ENCODE results near the gene MFAP4.
A peak's percentile ranks its signal among the peaks of the same experiment; 100 is the strongest.

MFAP4 gene

GRCh38 chr17:19380481-19381301 is 6.3 kb downstream of the MFAP4 start:
- no peaks in the 10 kb centered on the region for H4K20me1 ChIP-seq (ENCODE audit: insufficient read depth, low read length)
- H3K36me3 ChIP-seq (replicated peaks; ENCODE audit: low read depth, low read length): no peaks in the 10 kb centered on the region
- no peaks in the 10 kb centered on the region for H3K27me3 ChIP-seq (ENCODE audit: low read depth, low read length)
- no peaks in the 10 kb centered on the region for H3K4me1 ChIP-seq (ENCODE audit: low read length)
- no peak overlapping the region for H3K4me2 ChIP-seq (ENCODE audit: low read length)
- no peaks in the 10 kb centered on the region for H3K79me2 ChIP-seq (ENCODE audit: low read length)
- TF ChIP-seq CTCF (IDR thresholded peaks at IDR 0.05; ENCODE audit: low read depth, low read length) (no peak), EZH2phosphoT487 (IDR thresholded peaks at IDR 0.05; ENCODE audit: low read depth) (no peak)
- no peak overlapping the region for H3K4me3 ChIP-seq (ENCODE audit: low read length)
- H3K9ac ChIP-seq (ENCODE audit: low read length): no peak overlapping the region
- no peak overlapping the region for H2AFZ ChIP-seq (ENCODE audit: low read depth, low read length)
- no peaks in the 10 kb centered on the region for H3K9me3 ChIP-seq (ENCODE audit: insufficient read depth, low read length)
- H3K27ac ChIP-seq (ENCODE audit: low read length): no peak overlapping the region

GRCh38 chr17:19379361-19380065 is 7.5 kb downstream of the MFAP4 start:
- Histone ChIP-seq H3K9ac (ENCODE audit: low read length) (no peak overlapping the region), H3K27ac (ENCODE audit: low read length) (no peak overlapping the region)

GRCh38 chr17:19378416-19379360 is 8.3 kb downstream of the MFAP4 start, which contains the start of gene MAPK7:
MAPK7 (plus strand) TSS chr17:19378498; CDS start chr17:19378901, 403 bp downstream.
- H3K27ac ChIP-seq (ENCODE audit: low read length): peak within 1 kb of the TSS; percentile 76
- H3K79me2 ChIP-seq (ENCODE audit: low read length): no peaks in the 10 kb centered on the region
- no peaks in the 10 kb centered on the region for H4K20me1 ChIP-seq (ENCODE audit: insufficient read depth, low read length)
- TF ChIP-seq CTCF (IDR thresholded peaks at IDR 0.05; ENCODE audit: low read depth, low read length) (no peak), EZH2phosphoT487 (IDR thresholded peaks at IDR 0.05; ENCODE audit: low read depth) (no peak)
- no peaks in the 10 kb centered on the region for H3K4me1 ChIP-seq (ENCODE audit: low read length)
- peak within 1 kb of the TSS; percentile 85 for H3K4me3 ChIP-seq (ENCODE audit: low read length)
- no peaks in the 10 kb centered on the region for H3K36me3 ChIP-seq (replicated peaks; ENCODE audit: low read depth, low read length)
- H2AFZ ChIP-seq (ENCODE audit: low read depth, low read length): 0 out of 2 replicates have a peak within 1 kb of the TSS, but pooled peaks have one; percentile 65
- peak within 1 kb of the TSS; percentile 76 for H3K4me2 ChIP-seq (ENCODE audit: low read length)
- H3K27me3 ChIP-seq (ENCODE audit: low read depth, low read length): no peaks in the 10 kb centered on the region
- H3K9me3 ChIP-seq (ENCODE audit: insufficient read depth, low read length): no peaks in the 10 kb centered on the region
- H3K9ac ChIP-seq (ENCODE audit: low read length): peak within 1 kb of the TSS; percentile 75

More at GRCh38 chr17:19379361-19380065, 7.5 kb downstream of the MFAP4 start:
- Histone ChIP-seq H3K36me3 (replicated peaks; ENCODE audit: low read depth, low read length) (no peaks in the 10 kb centered on the region), H2AFZ (ENCODE audit: low read depth, low read length) (no peak overlapping the region), H4K20me1 (ENCODE audit: insufficient read depth, low read length) (no peaks in the 10 kb centered on the region), H3K4me2 (ENCODE audit: low read length) (no peak overlapping the region), H3K4me3 (ENCODE audit: low read length) (no peak overlapping the region), H3K79me2 (ENCODE audit: low read length) (no peaks in the 10 kb centered on the region), H3K4me1 (ENCODE audit: low read length) (no peaks in the 10 kb centered on the region), H3K27me3 (ENCODE audit: low read depth, low read length) (no peaks in the 10 kb centered on the region), H3K9me3 (ENCODE audit: insufficient read depth, low read length) (no peaks in the 10 kb centered on the region)
- TF ChIP-seq CTCF (IDR thresholded peaks at IDR 0.05; ENCODE audit: low read depth, low read length): no peak
- TF ChIP-seq EZH2phosphoT487 (IDR thresholded peaks at IDR 0.05; ENCODE audit: low read depth): no peak
